GM23248 (cell line): Measurements from ENCODE around the gene MAML3. TPM values are rescaled to one million over a fixed set of nuclear protein-coding genes. Genes with fewer than 3 reads are reported as not detected.

Experiments used
- DNase-seq: peaks from one replicate; pipeline ENCODE4 v3.0.0-alpha.2; 2015
- H2AFZ ChIP-seq: fragments of 200-600 bp; sonication (generic); 2 replicates; pipeline ENCODE4 v1.6.1; 2016; ENCODE audit warnings: antibody characterized with exemption
- H3F3A ChIP-seq: fragments of 200-600 bp; sonication (generic); 2 replicates; pipeline ENCODE4 v1.6.1; 2016; ENCODE audit warnings: mild to moderate bottlenecking, antibody characterized with exemption, mixed run types; ENCODE audit not compliant: insufficient read depth
- H3K27ac ChIP-seq: fragments of 200-600 bp; sonication (generic); 2 replicates; pipeline ENCODE4 v1.5.1; 2016; ENCODE audit warnings: mild to moderate bottlenecking
- H3K27me3 ChIP-seq: fragments of 200-600 bp; sonication (generic); replicated peaks from 2 replicates; pipeline ENCODE4 v1.6.1; 2016; ENCODE audit warnings: mild to moderate bottlenecking; ENCODE audit not compliant: insufficient read depth
- H3K36me3 ChIP-seq: fragments of 200-600 bp; sonication (generic); 2 replicates; pipeline ENCODE4 v1.6.1; 2016; ENCODE audit warnings: low read depth, mild to moderate bottlenecking
- H3K4me1 ChIP-seq: fragments of 200-600 bp; sonication (generic); 2 replicates; pipeline ENCODE4 v1.6.1; 2016; ENCODE audit warnings: mild to moderate bottlenecking; ENCODE audit not compliant: insufficient read depth
- H3K4me2 ChIP-seq: fragments of 200-600 bp; sonication (generic); one replicate; pipeline ENCODE4 v1.6.1; 2016; ENCODE audit warnings: mild to moderate bottlenecking; ENCODE audit not compliant: unreplicated experiment
- H3K4me3 ChIP-seq: fragments of 200-600 bp; sonication (generic); 2 replicates; pipeline ENCODE4 v1.5.1; 2016; ENCODE audit warnings: mild to moderate bottlenecking
- H3K79me2 ChIP-seq: fragments of 200-600 bp; sonication (generic); 2 replicates; pipeline ENCODE4 v1.6.1; 2016; ENCODE audit warnings: mild to moderate bottlenecking; ENCODE audit not compliant: insufficient read depth
- H3K9ac ChIP-seq: fragments of 200-600 bp; sonication (generic); 2 replicates; pipeline ENCODE4 v1.6.1; 2016; ENCODE audit warnings: mild to moderate bottlenecking
- H3K9me2 ChIP-seq: fragments of 200-600 bp; sonication (generic); 2 replicates; pipeline ENCODE4 v1.6.1; 2016; ENCODE audit warnings: mixed run types, mild to moderate bottlenecking, moderate library complexity; ENCODE audit not compliant: insufficient read depth
- H3K9me3 ChIP-seq: fragments of 200-600 bp; sonication (generic); one replicate; pipeline ENCODE4 v1.6.1; 2017; ENCODE audit warnings: low read depth
- H4K20me1 ChIP-seq: fragments of 200-600 bp; sonication (generic); 2 replicates; pipeline ENCODE4 v1.6.0; 2016; ENCODE audit not compliant: insufficient read depth
- EZH2 ChIP-seq: fragments of 200-600 bp; sonication (generic); IDR thresholded peaks from 2 replicates; pipeline ENCODE4 v1.6.1; 2018; ENCODE audit warnings: antibody characterized with exemption, mild to moderate bottlenecking; ENCODE audit not compliant: insufficient read depth, poor library complexity, severe bottlenecking
- EZH2phosphoT487 ChIP-seq: fragments of 200-600 bp; sonication (generic); IDR thresholded peaks from 2 replicates; pipeline ENCODE4 v1.6.1; 2018; ENCODE audit warnings: antibody characterized with exemption, moderate library complexity, mild to moderate bottlenecking, low read depth; ENCODE audit not compliant: insufficient read depth
- WGBS, 2 experiments: methylation state at CpG; one replicate each; pipeline ENCODE4 v1.1.6; 2015 to 2017; ENCODE audit warnings: low lambda C conversion rate in 2 of 2, low coverage in 1 of 2; ENCODE audit errors: missing lambda C conversion rate in 2 of 2; 5-methylcytosine and 5-hydroxymethylcytosine counted together
- in situ Hi-C: fragments of 300-500 bp; cut with MboI; formaldehyde crosslinking; loops from 2 replicates; pipeline ENCODE4 v1.15.0; 2020
- polyA plus RNA-seq: library from polyadenylated mRNA; unstranded; fragments of >200 nt; fragmentation: Nextera tagmentation; extraction: Ambion mirVana; gene quantifications from 2 replicates; pipeline ENCODE4 v1.2.1, GENCODE V29; 2016
- total RNA-seq: library from RNA; depleted of rRNA; stranded (reverse); fragments of >200 nt; shearing (Covaris generic); gene quantifications from 2 replicates; pipeline ENCODE4 v1.2.3, GENCODE V29; 2014

MAML3 gene
- total and polyA plus RNA-seq, 2 experiments from 2014 or later, result 0.96 to 1.5 TPM

GRCh38 chr4:139834981-139835391 lies 319.0 kb downstream of the MAML3 start:
- no peaks in the 10 kb centered on the region for H3K4me1 ChIP-seq
- no peak overlapping the region for H3K4me2 ChIP-seq
- H3K27me3 ChIP-seq, result no peaks in the 10 kb centered on the region
- no peaks in the 10 kb centered on the region for H3K9me2 ChIP-seq
- no peaks in the 10 kb centered on the region for H3F3A ChIP-seq
- H3K9ac ChIP-seq, result no peak overlapping the region
- no peak overlapping the region for H3K4me3 ChIP-seq
- no peaks in the 10 kb centered on the region for H3K9me3 ChIP-seq
- H3K36me3 ChIP-seq, result no peaks in the 10 kb centered on the region
- 88 to 96% methylated on average over 2 of the region's 2 CpGs for WGBS, 2 experiments
- H3K79me2 ChIP-seq, result no peaks in the 10 kb centered on the region
- H2AFZ ChIP-seq, result no peak overlapping the region
- in situ Hi-C loops, result no loop called here
- H4K20me1 ChIP-seq, result no peaks in the 10 kb centered on the region
- no peak overlapping the region for H3K27ac ChIP-seq
- no peak for DNase-seq
- TF ChIP-seq EZH2 (no peak), EZH2phosphoT487 (no peak)

DNA sequence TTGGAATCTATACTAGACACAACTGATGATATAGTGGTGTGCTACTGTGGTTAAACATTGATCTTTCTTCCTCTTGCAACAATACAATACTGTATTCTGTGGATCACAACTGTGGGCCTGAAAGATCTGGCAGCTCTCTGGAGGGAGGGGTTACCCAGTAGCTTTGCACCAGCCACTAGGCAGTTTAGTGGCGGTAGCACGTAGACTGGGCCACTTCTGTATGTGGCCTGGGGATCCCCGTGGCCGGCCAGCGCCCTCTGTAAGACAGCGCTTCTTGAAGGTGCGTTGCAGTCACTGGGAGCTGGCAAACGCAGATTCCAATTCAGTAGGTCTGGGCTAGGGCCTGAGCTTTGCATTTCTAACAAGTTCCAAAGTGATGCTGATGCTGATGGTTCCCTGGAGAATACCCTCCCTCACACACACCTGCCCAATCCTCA lies 319.7 kb downstream of the MAML3 start:
- Histone ChIP-seq H3K4me2 (no peak overlapping the region), H3K27ac (no peak overlapping the region), H3K9me2 (no peaks in the 10 kb centered on the region), H2AFZ (no peak overlapping the region), H3K79me2 (no peaks in the 10 kb centered on the region), H3K4me3 (no peak overlapping the region), H3K27me3 (no peaks in the 10 kb centered on the region), H3K9me3 (no peaks in the 10 kb centered on the region), H3F3A (no peaks in the 10 kb centered on the region), H3K36me3 (no peaks in the 10 kb centered on the region), H3K9ac (no peak overlapping the region), H4K20me1 (no peaks in the 10 kb centered on the region), H3K4me1 (no peaks in the 10 kb centered on the region)
- TF ChIP-seq EZH2 (no peak), EZH2phosphoT487 (no peak)
- in situ Hi-C loops, result no loop called here
- DNase-seq, result no peak
- 87 to 93% methylated on average over 7 to 8 of the region's 8 CpGs for WGBS, 2 experiments

GRCh38 chr4:139833151-139833910 lies 320.7 kb downstream of the MAML3 start:
- no peaks in the 10 kb centered on the region for H3K9me3 ChIP-seq

DNA sequence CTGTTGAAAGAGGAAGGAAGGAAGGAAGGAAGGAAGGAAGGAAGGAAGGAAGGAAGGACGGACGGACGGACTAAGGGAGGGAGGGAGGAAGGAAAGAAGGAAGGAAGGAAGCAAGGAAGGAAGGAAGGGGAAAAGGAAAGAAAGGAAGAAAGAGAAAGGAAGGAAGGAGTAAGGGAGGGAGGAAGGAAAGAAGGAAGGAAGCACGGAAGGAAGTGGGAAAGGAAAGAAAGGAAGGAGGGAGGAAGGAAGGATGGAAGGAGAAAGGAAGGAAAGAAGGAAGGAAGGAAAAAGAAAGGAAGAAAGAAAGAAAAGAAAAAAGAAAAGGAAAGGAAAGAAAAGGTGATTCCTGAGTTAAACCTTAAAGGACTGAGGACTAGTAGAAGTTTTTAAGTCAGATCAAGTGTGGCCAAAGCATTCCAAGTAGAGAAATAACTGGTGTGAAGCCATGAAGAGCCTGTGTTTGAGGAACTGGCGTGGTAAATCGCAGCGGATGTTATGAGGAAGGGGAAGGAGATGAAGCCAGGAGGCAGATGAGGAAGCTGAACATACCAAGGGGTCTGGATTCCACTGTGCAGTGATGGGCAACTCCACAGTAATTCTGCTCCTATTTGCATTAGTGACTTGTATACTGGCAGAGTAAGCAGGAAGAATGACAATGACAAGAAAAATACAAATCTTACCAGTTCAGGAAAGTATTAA lies 324.9 kb downstream of the MAML3 start:
- Histone ChIP-seq H3K4me3 (no peak overlapping the region), H3K27ac (no peak overlapping the region), H3K79me2 (no peaks in the 10 kb centered on the region), H3K9me3 (no peaks in the 10 kb centered on the region), H3K36me3 (no peaks in the 10 kb centered on the region), H3K27me3 (no peaks in the 10 kb centered on the region), H3K4me1 (no peaks in the 10 kb centered on the region), H3F3A (no peaks in the 10 kb centered on the region), H4K20me1 (no peaks in the 10 kb centered on the region), H3K4me2 (no peak overlapping the region), H2AFZ (no peak overlapping the region), H3K9me2 (no peaks in the 10 kb centered on the region), H3K9ac (no peak overlapping the region)
- in situ Hi-C loops, result no loop called here
- no peak for TF ChIP-seq EZH2phosphoT487
- no peak for TF ChIP-seq EZH2
- DNase-seq, result no peak
- 87 to 90% methylated on average over 5 to 7 of the region's 7 CpGs for WGBS, 2 experiments

More at GRCh38 chr4:139833151-139833910, 320.7 kb downstream of the MAML3 start:
- 34 to 36% methylated on average over 21 of the region's 21 CpGs for WGBS, 2 experiments
- no peaks in the 10 kb centered on the region for H3K79me2 ChIP-seq
- peak overlapping the region; percentile 27 for H3K9ac ChIP-seq
- H2AFZ ChIP-seq, result peak overlapping the region; percentile 78
- no peaks in the 10 kb centered on the region for H3K9me2 ChIP-seq
- no peaks in the 10 kb centered on the region for H3K4me1 ChIP-seq
- H3K27me3 ChIP-seq, result no peaks in the 10 kb centered on the region
- no peak for DNase-seq
- no peaks in the 10 kb centered on the region for H4K20me1 ChIP-seq
- H3K36me3 ChIP-seq, result no peaks in the 10 kb centered on the region
- in situ Hi-C loops, result no loop called here
- H3K4me2 ChIP-seq, result peak overlapping the region; percentile 44
- no peak overlapping the region for H3K27ac ChIP-seq
- no peak for TF ChIP-seq EZH2phosphoT487
- no peaks in the 10 kb centered on the region for H3F3A ChIP-seq
- no peak overlapping the region for H3K4me3 ChIP-seq
